ENCODE data around the gene FMNL1.

GRCh38 chr17:45247429-45248131, 25.9 kb downstream of the FMNL1 start:
- TF ChIP-seq CTCF (IDR thresholded peaks at IDR 0.05) (no peak), POLR2A (IDR thresholded peaks at IDR 0.05) (peak in 1 of 2 donors; percentile 29), POLR2AphosphoS5 (IDR thresholded peaks at IDR 0.05; ENCODE audit: insufficient read depth in 1 of 2, low read depth in 1 of 2) (peak; percentile 31 to 78)
